ENCODE results near the gene ALPK3.

The ALPK3 gene

DNA sequence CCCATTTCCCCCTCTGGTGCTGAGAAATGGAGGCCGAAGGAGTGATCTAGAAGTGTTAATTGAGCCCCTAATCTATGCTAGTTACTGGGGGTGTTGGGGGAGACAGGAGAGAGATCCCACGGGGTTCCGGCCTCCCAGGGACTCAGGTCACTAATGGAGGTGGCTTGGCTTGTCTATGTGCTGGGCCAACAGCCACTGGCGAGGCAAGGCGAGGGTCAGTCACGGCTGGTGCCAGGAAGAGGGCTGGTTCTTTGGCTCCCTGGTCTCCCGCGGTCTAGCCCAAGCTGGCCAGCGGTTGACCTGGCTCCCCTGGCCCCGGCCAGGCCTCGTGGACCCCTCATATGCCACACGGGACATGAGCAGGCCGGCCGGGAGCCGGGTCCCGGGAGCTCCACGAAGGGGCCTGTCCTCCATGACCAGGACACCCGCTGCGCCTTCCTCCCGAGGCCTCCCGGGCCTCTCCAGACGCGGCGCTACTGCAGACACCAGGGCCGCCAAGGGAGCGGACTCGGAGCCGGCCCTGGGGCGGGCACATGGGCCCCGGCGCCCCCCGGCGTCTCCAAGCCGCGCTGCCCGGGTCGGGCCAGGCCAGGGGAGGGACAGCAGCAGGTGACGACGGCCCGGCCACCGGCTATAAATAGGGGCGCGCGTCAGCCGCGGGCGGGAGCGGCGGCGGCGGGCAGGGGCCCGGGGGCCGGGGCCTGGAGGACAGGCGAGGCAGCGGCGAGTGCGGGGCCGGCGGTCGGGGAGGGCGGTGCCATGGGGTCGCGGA is at the start of gene ALPK3:
Gene ALPK3 (plus strand): TSS at position 663 of the 772 bp plus-strand sequence. CDS start 97 bp downstream, at position 760.
- no peak for DNase-seq (ENCODE audit: low spot score)

DNA sequence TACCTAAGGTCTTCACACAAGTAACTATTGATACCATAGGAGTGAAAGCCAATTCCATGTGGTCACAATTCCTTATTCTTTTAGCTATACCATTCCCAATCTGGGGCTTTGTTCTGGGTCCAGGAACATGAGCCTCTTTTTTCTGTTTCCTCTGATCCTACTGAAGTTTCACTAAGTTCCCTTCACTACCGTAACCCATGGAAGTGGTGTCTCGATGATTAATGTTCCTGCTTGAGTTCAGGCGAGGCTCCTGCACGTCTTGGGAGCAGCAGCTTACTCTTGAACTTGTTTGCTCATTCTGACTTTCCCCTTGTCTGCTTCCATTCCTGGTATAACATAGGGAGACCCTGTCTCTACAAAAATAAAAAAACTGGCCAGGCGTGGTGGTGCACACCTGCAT is 45.1 kb upstream of the ALPK3 start:
- DNase-seq (ENCODE audit: low spot score): no peak

DNA sequence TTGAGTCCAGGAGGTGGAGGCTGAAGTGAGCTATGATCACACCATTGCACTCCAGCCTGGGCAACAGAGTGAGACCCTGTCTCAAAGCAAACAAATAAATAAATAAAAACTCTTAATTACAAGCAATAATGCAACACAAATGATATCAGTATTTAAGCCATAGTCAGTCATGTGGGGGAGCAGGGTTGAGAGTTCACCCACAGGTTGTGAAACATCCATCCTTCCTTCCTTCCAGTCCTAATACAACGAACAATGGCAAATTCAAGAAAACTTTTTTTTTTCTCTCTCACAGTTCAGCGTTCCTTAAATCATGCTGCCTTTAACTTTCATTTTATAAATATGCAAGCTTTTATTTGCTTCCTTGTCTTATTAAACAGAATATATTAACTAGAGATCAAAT is 44.7 kb upstream of the ALPK3 start:
- DNase-seq (ENCODE audit: low spot score): no peak

GRCh38 chr15:84773716-84774115 is 43.4 kb upstream of the ALPK3 start:
- no peak for DNase-seq (ENCODE audit: low spot score)

GRCh38 chr15:84775867-84776449 is 41.2 kb upstream of the ALPK3 start:
- DNase-seq (ENCODE audit: low spot score): no peak

DNA sequence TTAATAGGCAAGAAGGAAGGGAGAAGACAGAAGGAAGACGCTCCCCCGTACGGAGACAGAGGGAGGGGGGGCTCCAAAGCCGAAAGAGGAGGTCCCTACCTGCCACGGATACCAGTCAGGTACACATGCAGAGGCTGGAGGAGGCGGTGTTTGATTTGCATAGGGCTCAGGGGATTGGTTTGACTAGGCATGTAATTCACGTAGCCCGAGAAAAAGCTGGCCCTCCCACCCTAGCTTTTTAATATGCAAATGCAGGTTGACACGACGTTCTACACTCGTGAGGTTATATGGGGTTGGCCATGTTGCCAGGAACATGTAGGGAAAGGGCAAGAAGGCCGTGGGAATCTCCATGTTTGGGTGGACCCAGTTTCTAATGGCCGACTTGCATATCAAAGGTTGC is 39.0 kb upstream of the ALPK3 start:
- no peak for DNase-seq (ENCODE audit: low spot score)

GRCh38 chr15:84780492-84780891 is 36.7 kb upstream of the ALPK3 start:
- no peak for DNase-seq (ENCODE audit: low spot score)

GRCh38 chr15:84781495-84781894 is 35.7 kb upstream of the ALPK3 start:
- DNase-seq (ENCODE audit: low spot score): no peak

DNA sequence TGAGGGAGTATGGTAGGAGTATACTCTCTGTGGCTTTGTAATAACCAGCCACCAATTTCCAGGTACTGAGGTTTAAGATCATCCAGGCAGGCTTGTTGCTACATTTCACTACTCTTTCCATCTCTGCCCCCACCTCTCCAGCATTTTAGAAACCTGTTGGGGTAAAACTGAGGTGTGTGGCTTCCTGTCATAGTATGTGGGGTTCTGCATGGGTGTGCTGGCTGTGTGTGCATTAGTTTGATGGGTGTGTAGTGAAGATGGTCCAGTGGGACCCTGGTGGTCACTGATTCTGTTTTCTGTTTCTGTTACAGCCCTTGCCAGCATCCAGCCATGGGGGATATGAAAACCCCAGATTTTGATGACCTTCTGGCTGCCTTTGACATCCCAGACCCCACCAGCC is 34.8 kb upstream of the ALPK3 start:
- DNase-seq (ENCODE audit: low spot score): no peak

DNA sequence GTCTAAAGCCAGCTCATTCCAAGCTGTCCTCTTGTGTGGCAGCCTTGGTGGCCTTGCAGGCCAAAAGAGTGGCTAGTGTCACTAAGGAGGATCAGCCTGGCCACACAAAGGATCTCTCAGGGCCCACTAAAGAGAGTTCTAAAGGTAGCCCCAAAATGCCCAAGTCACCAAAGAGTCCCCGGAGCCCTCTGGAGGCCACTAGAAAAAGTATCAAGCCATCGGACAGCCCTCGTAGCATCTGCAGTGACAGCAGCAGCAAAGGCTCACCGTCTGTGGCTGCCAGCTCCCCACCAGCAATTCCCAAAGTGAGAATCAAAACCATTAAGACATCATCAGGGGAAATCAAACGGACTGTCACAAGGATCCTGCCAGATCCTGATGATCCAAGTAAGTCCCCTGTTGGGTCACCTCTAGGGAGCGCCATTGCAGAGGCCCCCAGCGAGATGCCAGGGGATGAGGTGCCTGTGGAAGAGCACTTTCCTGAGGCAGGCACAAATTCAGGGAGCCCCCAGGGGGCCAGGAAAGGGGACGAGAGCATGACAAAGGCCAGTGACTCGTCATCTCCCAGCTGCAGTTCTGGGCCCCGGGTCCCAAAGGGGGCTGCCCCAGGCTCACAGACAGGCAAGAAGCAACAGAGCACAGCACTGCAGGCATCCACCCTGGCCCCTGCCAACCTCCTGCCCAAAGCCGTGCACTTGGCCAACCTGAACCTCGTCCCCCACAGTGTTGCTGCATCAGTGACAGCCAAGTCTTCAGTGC is 33.5 kb upstream of the ALPK3 start:
- DNase-seq (ENCODE audit: low spot score): no peak

GRCh38 chr15:84784262-84784661 is 32.9 kb upstream of the ALPK3 start:
- DNase-seq (ENCODE audit: low spot score): no peak

GRCh38 chr15:84785053-84785452 is 32.1 kb upstream of the ALPK3 start:
- no peak for DNase-seq (ENCODE audit: low spot score)

DNA sequence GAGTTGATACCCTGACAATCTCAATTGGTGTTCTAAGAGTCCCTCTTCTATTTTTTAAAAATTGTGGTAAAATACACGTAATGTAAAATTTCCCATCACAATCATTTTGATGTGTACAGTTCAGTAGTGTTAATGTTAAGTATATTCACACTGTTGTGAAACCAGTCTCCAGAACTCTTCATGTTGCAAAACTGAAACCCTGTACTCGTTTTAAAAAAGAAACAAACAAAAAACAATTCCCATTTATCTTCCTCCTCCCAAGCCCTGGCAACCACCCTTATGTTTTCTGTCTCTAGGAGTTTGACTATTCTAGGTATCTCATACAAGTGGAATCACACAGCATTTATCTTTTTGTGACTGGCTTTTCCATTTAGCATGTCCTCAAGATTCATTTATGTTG is 28.7 kb upstream of the ALPK3 start:
- no peak for DNase-seq (ENCODE audit: low spot score)

DNA sequence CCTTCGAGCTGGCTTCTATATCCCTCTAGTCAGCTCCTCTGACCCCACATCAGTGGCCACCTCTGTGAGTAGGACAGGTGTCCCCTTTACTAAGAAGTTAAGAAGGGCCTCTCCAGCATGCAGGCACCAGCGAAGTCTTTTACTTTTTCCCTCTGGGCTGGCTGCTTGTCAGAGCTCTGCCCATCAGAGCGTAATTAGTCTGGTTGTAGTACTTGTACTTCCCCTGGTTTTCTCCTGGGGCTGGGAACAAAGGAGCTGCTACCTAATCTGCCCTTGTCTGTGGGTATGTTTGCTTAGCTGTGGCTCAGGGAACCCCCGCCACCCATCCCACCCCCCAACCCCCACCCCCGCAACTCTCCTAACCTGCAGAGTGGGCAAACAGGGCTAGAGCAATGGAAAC is 27.4 kb upstream of the ALPK3 start:
- DNase-seq (ENCODE audit: low spot score): no peak

- DNase-seq (ENCODE audit: low spot score): no peak
These were observed 26.5 kb upstream of the ALPK3 start for GRCh38 chr15:84790676-84791075.

DNA sequence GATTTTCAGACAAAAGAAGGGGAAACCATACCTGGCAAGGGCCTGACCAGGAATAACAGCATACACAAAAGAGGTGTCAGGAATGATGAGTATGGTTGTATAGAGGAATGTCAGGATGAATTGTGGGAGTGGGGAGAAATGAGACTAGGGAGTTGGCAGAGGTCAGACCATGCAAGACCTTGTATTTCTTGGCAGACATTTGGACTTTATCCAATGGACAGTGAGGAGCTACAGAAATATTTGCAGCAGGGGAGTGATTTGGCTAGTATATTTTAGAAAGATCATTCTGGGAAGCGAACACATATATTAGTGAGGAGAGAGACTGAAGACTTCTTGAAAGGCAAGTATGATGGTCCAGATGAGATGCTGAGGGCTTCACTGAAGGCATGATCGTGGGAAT is 25.4 kb upstream of the ALPK3 start:
- no peak for DNase-seq (ENCODE audit: low spot score)

DNA sequence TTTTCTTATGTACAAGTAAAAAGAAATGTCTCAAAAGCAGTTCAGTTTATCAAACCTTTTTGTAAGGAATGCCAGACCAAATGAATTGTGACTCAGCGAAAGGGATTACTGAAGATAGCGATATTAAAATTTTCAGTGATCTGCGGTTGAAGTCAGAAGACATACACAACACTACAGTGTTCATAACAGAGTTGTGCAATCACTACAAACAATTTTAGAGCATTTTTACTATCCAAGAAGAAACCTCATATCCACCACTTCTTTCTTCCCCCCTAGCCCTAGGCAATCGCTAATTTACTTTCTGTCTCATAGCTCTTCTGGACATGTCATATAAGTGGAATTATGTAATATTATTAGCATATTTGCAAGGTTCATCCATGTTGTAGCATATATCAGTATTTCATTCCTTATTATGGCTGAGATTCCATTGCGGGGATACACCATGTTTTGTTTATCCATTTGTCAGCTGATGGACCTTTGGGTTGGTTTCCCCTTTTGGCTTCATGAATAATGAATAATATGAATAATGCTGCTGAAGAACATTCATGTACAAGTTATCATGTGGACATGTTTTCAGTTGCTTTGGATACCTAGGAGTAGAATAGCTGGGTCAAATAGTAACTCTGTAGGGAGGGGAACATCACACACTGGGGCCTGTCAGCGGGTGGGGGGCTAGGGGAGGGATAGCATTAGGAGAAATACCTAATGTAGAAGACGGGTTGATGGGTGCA is 23.6 kb upstream of the ALPK3 start:
- DNase-seq (ENCODE audit: low spot score): no peak

DNA sequence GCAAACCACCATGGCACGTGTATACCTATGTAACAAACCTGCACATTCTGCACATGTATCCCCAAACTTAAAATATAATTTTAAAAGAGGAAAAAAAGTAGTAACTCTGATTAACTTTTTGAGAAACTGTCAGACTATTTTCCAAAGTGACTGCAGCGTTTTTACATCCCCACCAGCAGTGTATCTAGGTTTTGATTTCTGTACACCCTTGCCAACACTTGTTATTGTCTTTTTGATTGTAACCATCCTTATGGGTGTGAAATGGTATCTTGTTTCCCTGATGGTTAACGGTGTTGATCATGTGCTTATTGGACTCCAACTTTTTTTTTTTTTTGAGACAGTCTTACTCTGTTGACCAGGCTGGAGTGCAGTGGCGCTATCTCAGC is 23.0 kb upstream of the ALPK3 start:
- no peak for DNase-seq (ENCODE audit: low spot score)

DNA sequence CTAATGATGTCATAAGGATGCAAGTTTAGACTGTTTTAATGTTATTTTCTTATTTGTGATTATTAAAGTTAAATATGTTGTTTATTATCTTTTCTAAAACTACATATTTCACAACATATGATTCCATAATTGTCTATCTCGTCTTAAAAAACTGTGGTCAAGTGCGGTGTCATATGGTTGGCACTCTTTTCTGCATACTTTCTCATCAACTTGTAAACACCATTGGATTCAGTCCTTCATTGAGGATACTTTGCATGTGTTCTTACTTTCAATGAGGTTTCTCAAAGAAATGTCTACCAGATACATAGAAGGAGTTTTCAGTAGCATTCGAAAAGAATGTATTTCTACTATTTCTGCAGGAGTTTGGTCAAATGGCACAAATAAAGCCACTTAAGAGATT is 22.0 kb upstream of the ALPK3 start:
- DNase-seq (ENCODE audit: low spot score): no peak

GRCh38 chr15:84797212-84797611 is 19.9 kb upstream of the ALPK3 start:
- no peak for DNase-seq (ENCODE audit: low spot score)

DNA sequence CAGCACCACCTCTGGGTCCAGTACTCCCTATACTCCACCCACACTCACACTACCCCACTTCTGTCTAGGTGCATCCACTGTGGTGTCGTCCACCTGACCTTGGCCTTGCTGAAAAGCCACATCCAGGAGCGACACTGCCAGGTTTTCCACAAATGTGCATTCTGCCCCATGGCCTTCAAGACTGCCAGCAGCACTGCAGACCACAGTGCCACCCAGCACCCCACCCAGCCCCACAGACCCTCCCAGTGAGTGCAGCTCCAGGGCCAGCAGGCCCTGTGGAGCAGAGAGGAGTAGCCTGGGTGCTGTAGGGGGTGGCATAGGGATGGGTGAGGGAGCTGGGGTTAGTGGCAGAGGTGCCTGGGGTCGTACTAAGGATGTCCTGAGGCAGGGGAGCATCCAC is 19.4 kb upstream of the ALPK3 start:
- no peak for DNase-seq (ENCODE audit: low spot score)

DNA sequence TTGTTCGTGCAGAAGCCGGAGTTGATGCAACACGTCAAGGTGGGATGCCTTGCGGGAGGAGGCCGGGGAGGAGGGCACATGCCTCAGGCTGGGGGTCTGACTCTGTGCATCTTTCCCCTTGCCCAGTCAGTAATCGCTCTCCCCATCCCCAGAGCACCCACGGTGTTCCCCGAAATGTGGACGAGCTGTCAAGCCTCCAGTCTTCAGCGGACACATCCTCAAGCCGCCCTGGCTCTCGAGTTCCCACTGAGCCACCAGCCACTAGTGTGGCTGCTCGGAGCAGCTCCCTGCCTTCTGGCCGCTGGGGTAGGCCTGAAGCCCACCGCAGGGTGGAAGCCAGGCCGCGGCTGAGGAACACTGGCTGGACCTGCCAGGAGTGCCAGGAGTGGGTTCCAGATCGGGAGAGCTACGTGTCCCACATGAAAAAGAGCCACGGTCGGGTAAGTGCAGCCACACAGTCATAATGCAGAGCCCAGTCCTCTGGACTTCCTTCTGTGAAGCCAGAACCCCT is 18.7 kb upstream of the ALPK3 start:
- no peak for DNase-seq (ENCODE audit: low spot score)
